Measurements from ENCODE around the gene SMYD5.

DNA sequence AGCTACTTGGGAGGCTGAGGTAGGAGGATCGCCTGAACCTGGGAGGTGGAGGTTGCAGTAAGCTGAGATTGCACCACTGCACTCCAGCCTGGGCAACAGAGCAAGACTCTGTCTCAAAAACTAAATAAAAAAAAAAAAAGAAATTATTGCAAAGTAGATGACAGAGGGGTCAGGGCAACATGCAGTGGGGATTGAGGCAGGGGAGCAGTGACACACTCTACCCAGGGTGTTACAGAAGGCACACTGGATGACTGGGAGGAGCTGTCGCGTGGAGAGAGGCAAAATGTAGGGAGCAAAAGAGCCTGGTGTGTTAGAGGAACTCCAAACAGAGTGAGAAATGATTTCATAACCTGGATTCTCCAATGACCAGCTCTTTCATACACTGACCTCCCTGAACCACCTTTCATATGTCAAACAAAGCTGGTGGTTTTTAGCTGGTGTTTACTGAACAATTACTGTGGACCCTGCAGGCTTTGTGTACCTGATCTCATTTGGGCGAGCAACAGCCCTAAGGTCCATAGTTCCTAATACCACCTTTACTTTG, 48.1 kb downstream of the SMYD5 start:
- TF ChIP-seq, protein P1, sequence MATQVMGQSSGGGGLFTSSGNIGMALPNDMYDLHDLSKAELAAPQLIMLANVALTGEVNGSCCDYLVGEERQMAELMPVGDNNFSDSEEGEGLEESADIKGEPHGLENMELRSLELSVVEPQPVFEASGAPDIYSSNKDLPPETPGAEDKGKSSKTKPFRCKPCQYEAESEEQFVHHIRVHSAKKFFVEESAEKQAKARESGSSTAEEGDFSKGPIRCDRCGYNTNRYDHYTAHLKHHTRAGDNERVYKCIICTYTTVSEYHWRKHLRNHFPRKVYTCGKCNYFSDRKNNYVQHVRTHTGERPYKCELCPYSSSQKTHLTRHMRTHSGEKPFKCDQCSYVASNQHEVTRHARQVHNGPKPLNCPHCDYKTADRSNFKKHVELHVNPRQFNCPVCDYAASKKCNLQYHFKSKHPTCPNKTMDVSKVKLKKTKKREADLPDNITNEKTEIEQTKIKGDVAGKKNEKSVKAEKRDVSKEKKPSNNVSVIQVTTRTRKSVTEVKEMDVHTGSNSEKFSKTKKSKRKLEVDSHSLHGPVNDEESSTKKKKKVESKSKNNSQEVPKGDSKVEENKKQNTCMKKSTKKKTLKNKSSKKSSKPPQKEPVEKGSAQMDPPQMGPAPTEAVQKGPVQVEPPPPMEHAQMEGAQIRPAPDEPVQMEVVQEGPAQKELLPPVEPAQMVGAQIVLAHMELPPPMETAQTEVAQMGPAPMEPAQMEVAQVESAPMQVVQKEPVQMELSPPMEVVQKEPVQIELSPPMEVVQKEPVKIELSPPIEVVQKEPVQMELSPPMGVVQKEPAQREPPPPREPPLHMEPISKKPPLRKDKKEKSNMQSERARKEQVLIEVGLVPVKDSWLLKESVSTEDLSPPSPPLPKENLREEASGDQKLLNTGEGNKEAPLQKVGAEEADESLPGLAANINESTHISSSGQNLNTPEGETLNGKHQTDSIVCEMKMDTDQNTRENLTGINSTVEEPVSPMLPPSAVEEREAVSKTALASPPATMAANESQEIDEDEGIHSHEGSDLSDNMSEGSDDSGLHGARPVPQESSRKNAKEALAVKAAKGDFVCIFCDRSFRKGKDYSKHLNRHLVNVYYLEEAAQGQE (IDR thresholded peaks at IDR 0.05; ENCODE audit: low read depth, low read length), result no peak
- TF ChIP-seq, protein P2, sequence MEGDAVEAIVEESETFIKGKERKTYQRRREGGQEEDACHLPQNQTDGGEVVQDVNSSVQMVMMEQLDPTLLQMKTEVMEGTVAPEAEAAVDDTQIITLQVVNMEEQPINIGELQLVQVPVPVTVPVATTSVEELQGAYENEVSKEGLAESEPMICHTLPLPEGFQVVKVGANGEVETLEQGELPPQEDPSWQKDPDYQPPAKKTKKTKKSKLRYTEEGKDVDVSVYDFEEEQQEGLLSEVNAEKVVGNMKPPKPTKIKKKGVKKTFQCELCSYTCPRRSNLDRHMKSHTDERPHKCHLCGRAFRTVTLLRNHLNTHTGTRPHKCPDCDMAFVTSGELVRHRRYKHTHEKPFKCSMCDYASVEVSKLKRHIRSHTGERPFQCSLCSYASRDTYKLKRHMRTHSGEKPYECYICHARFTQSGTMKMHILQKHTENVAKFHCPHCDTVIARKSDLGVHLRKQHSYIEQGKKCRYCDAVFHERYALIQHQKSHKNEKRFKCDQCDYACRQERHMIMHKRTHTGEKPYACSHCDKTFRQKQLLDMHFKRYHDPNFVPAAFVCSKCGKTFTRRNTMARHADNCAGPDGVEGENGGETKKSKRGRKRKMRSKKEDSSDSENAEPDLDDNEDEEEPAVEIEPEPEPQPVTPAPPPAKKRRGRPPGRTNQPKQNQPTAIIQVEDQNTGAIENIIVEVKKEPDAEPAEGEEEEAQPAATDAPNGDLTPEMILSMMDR (IDR thresholded peaks at IDR 0.05), result no peak
- TF ChIP-seq, protein P3, sequence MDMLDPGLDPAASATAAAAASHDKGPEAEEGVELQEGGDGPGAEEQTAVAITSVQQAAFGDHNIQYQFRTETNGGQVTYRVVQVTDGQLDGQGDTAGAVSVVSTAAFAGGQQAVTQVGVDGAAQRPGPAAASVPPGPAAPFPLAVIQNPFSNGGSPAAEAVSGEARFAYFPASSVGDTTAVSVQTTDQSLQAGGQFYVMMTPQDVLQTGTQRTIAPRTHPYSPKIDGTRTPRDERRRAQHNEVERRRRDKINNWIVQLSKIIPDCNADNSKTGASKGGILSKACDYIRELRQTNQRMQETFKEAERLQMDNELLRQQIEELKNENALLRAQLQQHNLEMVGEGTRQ (IDR thresholded peaks at IDR 0.05; ENCODE audit: borderline replicate concordance, low read depth, low read length), result no peak
- no peak for TF ChIP-seq RFX5 (IDR thresholded peaks at IDR 0.05; ENCODE audit: low read length)
- TF ChIP-seq FOXM1 (IDR thresholded peaks at IDR 0.05; ENCODE audit: low read depth), result no peak
- TF ChIP-seq MXI1 (IDR thresholded peaks at IDR 0.05; ENCODE audit: low read depth, low read length), result no peak
- TF ChIP-seq POLR2AphosphoS5 (IDR thresholded peaks at IDR 0.05; ENCODE audit: low read depth, low read length), result no peak
- no peak for TF ChIP-seq SIN3A (IDR thresholded peaks at IDR 0.05; ENCODE audit: borderline replicate concordance, low read depth, low read length)
- no peak for TF ChIP-seq JUND (IDR thresholded peaks at IDR 0.05)
- no peak for TF ChIP-seq YY1 (IDR thresholded peaks at IDR 0.05; ENCODE audit: low read depth)
- TF ChIP-seq RAD21 (IDR thresholded peaks at IDR 0.05; ENCODE audit: low read length), result no peak
- TF ChIP-seq, protein P4, sequence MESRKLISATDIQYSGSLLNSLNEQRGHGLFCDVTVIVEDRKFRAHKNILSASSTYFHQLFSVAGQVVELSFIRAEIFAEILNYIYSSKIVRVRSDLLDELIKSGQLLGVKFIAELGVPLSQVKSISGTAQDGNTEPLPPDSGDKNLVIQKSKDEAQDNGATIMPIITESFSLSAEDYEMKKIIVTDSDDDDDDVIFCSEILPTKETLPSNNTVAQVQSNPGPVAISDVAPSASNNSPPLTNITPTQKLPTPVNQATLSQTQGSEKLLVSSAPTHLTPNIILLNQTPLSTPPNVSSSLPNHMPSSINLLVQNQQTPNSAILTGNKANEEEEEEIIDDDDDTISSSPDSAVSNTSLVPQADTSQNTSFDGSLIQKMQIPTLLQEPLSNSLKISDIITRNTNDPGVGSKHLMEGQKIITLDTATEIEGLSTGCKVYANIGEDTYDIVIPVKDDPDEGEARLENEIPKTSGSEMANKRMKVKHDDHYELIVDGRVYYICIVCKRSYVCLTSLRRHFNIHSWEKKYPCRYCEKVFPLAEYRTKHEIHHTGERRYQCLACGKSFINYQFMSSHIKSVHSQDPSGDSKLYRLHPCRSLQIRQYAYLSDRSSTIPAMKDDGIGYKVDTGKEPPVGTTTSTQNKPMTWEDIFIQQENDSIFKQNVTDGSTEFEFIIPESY (IDR thresholded peaks at IDR 0.05; ENCODE audit: borderline replicate concordance, low read depth), result no peak
- no peak for TF ChIP-seq RCOR1 (IDR thresholded peaks at IDR 0.05; ENCODE audit: low read length)
- TF ChIP-seq GABPA (IDR thresholded peaks at IDR 0.05; ENCODE audit: low read depth), result no peak

Data from SK-N-SH (cell line).